Liver (tissue), 2 donors: Measurements from ENCODE around the gene FASTKD1.

Source experiments
- EGR1 ChIP-seq, 2 donors: IDR thresholded peaks; 2 replicates each; pipeline ENCODE4 v1.6.1; 2016 to 2018; ENCODE audit warnings: antibody characterized with exemption in 2 of 2, low read depth in 2 of 2
- TAF1 ChIP-seq: conservative IDR thresholded peaks from 2 replicates; pipeline ENCODE4 v1.6.1; 2016; ENCODE audit warnings: antibody characterized with exemption, mild to moderate bottlenecking
- donor health status: healthy.

- TF ChIP-seq EGR1 (IDR thresholded peaks at IDR 0.05; ENCODE audit: low read depth in 2 of 2) (no peak), TAF1 (no peak)
Measured at GRCh38 chr2:169590804-169591203, 17.1 kb upstream of the FASTKD1 start.
